ENCODE measurements around the gene TTC3. TPM values are rescaled to one million over a fixed set of nuclear protein-coding genes. Genes with fewer than 3 reads are reported as not detected.

TTC3 gene
- total RNA-seq, 2 experiments from 2014 or later, result 73.5 to 90.0 TPM

- H3K4me1 ChIP-seq (ENCODE audit: insufficient read depth, low read length, poor library complexity, severe bottlenecking), result no peaks in the 10 kb centered on the region
- ChIA-PET CTCF (ENCODE audit: unreplicated experiment) (no interaction called here), POLR2A (interaction anchor here (1.0 kb wide), 1 partner anchor 12 kb away, joined by 3 read pairs; no protein-coding TSS in a partner anchor)
- H3K36me3 ChIP-seq (ENCODE audit: insufficient read depth, low read length), result peaks cover 48% of the 10 kb centered on the region
- H3K9me2 ChIP-seq (ENCODE audit: insufficient read depth, low read length), result no peaks in the 10 kb centered on the region
- TF ChIP-seq CTCF (conservative IDR thresholded peaks at IDR 0.05; ENCODE audit: low read length), result no peak
- TF ChIP-seq EZH2phosphoT487 (IDR thresholded peaks at IDR 0.05; ENCODE audit: borderline replicate concordance, low read depth, low read length), result no peak
- no peak overlapping the region for H3K27ac ChIP-seq (ENCODE audit: low read depth, low read length, poor library complexity, severe bottlenecking)
- H3K9me3 ChIP-seq (ENCODE audit: low read length), result no peaks in the 10 kb centered on the region
- H3K79me2 ChIP-seq (ENCODE audit: insufficient read depth, low read depth, low read length), result no peaks in the 10 kb centered on the region
- H4K20me1 ChIP-seq (ENCODE audit: insufficient read depth, low read length), result no peaks in the 10 kb centered on the region
- no peak overlapping the region for H2AFZ ChIP-seq (ENCODE audit: low read length)
- no peak overlapping the region for H3K4me3 ChIP-seq (ENCODE audit: low read depth, low read length, poor library complexity, severe bottlenecking)
- DNase-seq (ENCODE audit: low spot score), result no peak
- intact Hi-C loops (cut with micrococcal nuclease; ENCODE audit: unreplicated experiment), result no loop called here
- BruUV-seq (replicated peaks), result no TSS peak
- no peak overlapping the region for H3K4me2 ChIP-seq (ENCODE audit: low read length)
Measured at GRCh38 chr21:37128076-37128475, 55.0 kb downstream of the TTC3 start.

GRCh38 chr21:37130971-37131370 lies 57.9 kb downstream of the TTC3 start:
- peaks cover 63% of the 10 kb centered on the region for H3K36me3 ChIP-seq (ENCODE audit: insufficient read depth, low read length)
- no peak for DNase-seq (ENCODE audit: low spot score)
- no peak for TF ChIP-seq CTCF (conservative IDR thresholded peaks at IDR 0.05; ENCODE audit: low read length)
- TF ChIP-seq EZH2phosphoT487 (IDR thresholded peaks at IDR 0.05; ENCODE audit: borderline replicate concordance, low read depth, low read length), result no peak

GRCh38 chr21:37136261-37136660 lies 63.2 kb downstream of the TTC3 start:
- Histone ChIP-seq H3K27ac (ENCODE audit: low read depth, low read length, poor library complexity, severe bottlenecking) (no peak overlapping the region), H3K36me3 (ENCODE audit: insufficient read depth, low read length) (peaks cover 76% of the 10 kb centered on the region), H4K20me1 (ENCODE audit: insufficient read depth, low read length) (no peaks in the 10 kb centered on the region), H3K4me1 (ENCODE audit: insufficient read depth, low read length, poor library complexity, severe bottlenecking) (no peaks in the 10 kb centered on the region), H3K9me2 (ENCODE audit: insufficient read depth, low read length) (no peaks in the 10 kb centered on the region), H3K4me2 (ENCODE audit: low read length) (no peak overlapping the region), H3K4me3 (ENCODE audit: low read depth, low read length, poor library complexity, severe bottlenecking) (no peak overlapping the region), H3K9me3 (ENCODE audit: low read length) (no peaks in the 10 kb centered on the region), H2AFZ (ENCODE audit: low read length) (no peak overlapping the region), H3K79me2 (ENCODE audit: insufficient read depth, low read depth, low read length) (no peaks in the 10 kb centered on the region)
- ChIA-PET POLR2A (interaction anchor here (0.6 to 1.2 kb wide), 2 partner anchors 10 to 1440 kb away, joined by 3 read pairs; no protein-coding TSS in a partner anchor), CTCF (ENCODE audit: unreplicated experiment) (no interaction called here)
- no peak for DNase-seq (ENCODE audit: low spot score)
- no TSS peak for BruUV-seq (replicated peaks)
- intact Hi-C loops (cut with micrococcal nuclease; ENCODE audit: unreplicated experiment), result no loop called here
- TF ChIP-seq CTCF (conservative IDR thresholded peaks at IDR 0.05; ENCODE audit: low read length) (no peak), EZH2phosphoT487 (IDR thresholded peaks at IDR 0.05; ENCODE audit: borderline replicate concordance, low read depth, low read length) (no peak)

More at GRCh38 chr21:37130971-37131370, 57.9 kb downstream of the TTC3 start:
- no peaks in the 10 kb centered on the region for H3K9me2 ChIP-seq (ENCODE audit: insufficient read depth, low read length)
- no TSS peak for BruUV-seq (replicated peaks)
- no peak overlapping the region for H3K4me2 ChIP-seq (ENCODE audit: low read length)
- no peak overlapping the region for H3K4me3 ChIP-seq (ENCODE audit: low read depth, low read length, poor library complexity, severe bottlenecking)
- POLR2A ChIA-PET, result no interaction called here
- H4K20me1 ChIP-seq (ENCODE audit: insufficient read depth, low read length), result no peaks in the 10 kb centered on the region
- no peaks in the 10 kb centered on the region for H3K9me3 ChIP-seq (ENCODE audit: low read length)
- CTCF ChIA-PET (ENCODE audit: unreplicated experiment), result no interaction called here
- no peaks in the 10 kb centered on the region for H3K79me2 ChIP-seq (ENCODE audit: insufficient read depth, low read depth, low read length)
- no peak overlapping the region for H2AFZ ChIP-seq (ENCODE audit: low read length)
- intact Hi-C loops (cut with micrococcal nuclease; ENCODE audit: unreplicated experiment), result no loop called here
- no peaks in the 10 kb centered on the region for H3K4me1 ChIP-seq (ENCODE audit: insufficient read depth, low read length, poor library complexity, severe bottlenecking)
- H3K27ac ChIP-seq (ENCODE audit: low read depth, low read length, poor library complexity, severe bottlenecking), result no peak overlapping the region
